ENCODE data around the gene LRMDA. TPM values are rescaled to one million over a fixed set of nuclear protein-coding genes. Genes with fewer than 3 reads are reported as not detected.

Gene LRMDA
- total RNA-seq, 1 donor from 2014 or later = 5.2 TPM

DNA sequence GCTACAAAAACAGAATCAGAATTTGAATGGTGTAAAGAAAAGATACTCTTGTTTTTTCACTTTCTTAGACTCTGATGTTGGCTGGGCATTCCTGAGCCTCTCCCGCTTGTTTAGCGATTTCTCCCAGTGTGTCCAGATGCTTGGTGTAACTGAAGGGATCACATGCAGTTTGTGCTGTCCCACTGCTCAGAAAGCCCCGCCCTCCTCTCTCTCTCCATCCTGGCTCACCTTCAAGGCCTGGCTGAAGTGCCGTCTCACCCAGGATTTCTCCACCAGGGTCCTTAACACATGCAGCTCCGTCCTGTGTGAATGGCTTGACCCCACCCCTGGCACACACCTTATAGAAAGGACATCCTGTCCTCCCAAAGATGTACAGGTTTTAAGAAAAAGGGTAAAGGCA, 437.1 kb downstream of the LRMDA start:
- H3K4me2 ChIP-seq = no peak overlapping the region
- TF ChIP-seq EZH2phosphoT487 (IDR thresholded peaks at IDR 0.05) (no peak), EZH2 (IDR thresholded peaks at IDR 0.05) (no peak)
- TF ChIP-seq, protein P1, sequence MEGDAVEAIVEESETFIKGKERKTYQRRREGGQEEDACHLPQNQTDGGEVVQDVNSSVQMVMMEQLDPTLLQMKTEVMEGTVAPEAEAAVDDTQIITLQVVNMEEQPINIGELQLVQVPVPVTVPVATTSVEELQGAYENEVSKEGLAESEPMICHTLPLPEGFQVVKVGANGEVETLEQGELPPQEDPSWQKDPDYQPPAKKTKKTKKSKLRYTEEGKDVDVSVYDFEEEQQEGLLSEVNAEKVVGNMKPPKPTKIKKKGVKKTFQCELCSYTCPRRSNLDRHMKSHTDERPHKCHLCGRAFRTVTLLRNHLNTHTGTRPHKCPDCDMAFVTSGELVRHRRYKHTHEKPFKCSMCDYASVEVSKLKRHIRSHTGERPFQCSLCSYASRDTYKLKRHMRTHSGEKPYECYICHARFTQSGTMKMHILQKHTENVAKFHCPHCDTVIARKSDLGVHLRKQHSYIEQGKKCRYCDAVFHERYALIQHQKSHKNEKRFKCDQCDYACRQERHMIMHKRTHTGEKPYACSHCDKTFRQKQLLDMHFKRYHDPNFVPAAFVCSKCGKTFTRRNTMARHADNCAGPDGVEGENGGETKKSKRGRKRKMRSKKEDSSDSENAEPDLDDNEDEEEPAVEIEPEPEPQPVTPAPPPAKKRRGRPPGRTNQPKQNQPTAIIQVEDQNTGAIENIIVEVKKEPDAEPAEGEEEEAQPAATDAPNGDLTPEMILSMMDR (IDR thresholded peaks at IDR 0.05) = no peak
- H3K27me3 ChIP-seq = no peaks in the 10 kb centered on the region
- H3F3A ChIP-seq (ENCODE audit: low read depth) = no peaks in the 10 kb centered on the region
- no peak overlapping the region for H3K4me3 ChIP-seq
- Mint-ChIP-seq H3K9me3 (no peaks in the 10 kb centered on the region), H3K36me3 (no peaks in the 10 kb centered on the region), H3K4me3 (no peak overlapping the region), H3K27me3 (ENCODE audit: insufficient read depth, low read depth) (no peaks in the 10 kb centered on the region), H3K4me1 (peaks cover 6% of the 10 kb centered on the region), H3K27ac (no peak overlapping the region)
- no peak overlapping the region for H3K9ac ChIP-seq
- no peak overlapping the region for H3K27ac ChIP-seq
- DNase-seq (ENCODE audit: low spot score) = no peak
- H4K20me1 ChIP-seq (ENCODE audit: low read depth) = no peaks in the 10 kb centered on the region
- H2AFZ ChIP-seq (replicated peaks) = no peak overlapping the region
- no peaks in the 10 kb centered on the region for H3K79me2 ChIP-seq (ENCODE audit: low read depth)
- H3K36me3 ChIP-seq = no peaks in the 10 kb centered on the region
- no peaks in the 10 kb centered on the region for H3K4me1 ChIP-seq
- H3K9me3 ChIP-seq (ENCODE audit: low read depth) = no peaks in the 10 kb centered on the region

DNA sequence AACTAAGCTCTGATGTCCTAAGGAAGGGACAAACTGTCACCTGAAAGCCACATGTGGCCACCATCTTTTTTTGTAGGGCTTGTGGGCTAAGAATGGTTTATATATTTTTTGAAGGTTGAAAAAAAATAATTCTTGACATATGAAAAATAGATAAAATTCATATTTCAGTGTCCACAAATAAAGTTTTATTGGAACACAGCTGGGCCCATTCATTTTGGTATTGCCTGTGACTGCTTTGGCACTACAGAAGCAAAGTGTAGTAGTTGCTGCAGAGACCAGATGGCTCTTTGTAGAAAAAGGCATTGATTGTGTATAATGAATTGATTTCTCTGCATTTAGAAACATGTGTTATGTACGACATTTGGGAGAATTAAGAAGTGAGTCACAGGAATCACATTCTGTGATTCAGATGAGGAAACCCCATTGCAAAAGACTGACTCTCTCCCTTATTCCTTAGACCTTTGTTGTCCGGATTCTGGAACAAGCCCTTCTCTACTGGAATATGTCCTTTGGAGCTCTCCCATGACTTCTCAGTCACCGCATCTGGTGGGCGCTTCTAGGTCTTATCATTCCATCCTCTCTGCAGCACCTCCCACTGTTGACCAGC, 438.7 kb downstream of the LRMDA start:
- Histone ChIP-seq H3K4me2 (no peak overlapping the region), H2AFZ (replicated peaks) (no peak overlapping the region), H3K9ac (no peak overlapping the region), H3K27ac (no peak overlapping the region), H3K27me3 (no peaks in the 10 kb centered on the region), H4K20me1 (ENCODE audit: low read depth) (no peaks in the 10 kb centered on the region), H3F3A (ENCODE audit: low read depth) (no peaks in the 10 kb centered on the region), H3K79me2 (ENCODE audit: low read depth) (no peaks in the 10 kb centered on the region), H3K9me3 (ENCODE audit: low read depth) (no peaks in the 10 kb centered on the region), H3K4me3 (no peak overlapping the region), H3K4me1 (no peaks in the 10 kb centered on the region), H3K36me3 (no peaks in the 10 kb centered on the region)
- no peak for TF ChIP-seq EZH2phosphoT487 (IDR thresholded peaks at IDR 0.05)
- TF ChIP-seq, protein P1 (IDR thresholded peaks at IDR 0.05) = no peak
- no peak for TF ChIP-seq EZH2 (IDR thresholded peaks at IDR 0.05)
- Mint-ChIP-seq H3K27me3 (ENCODE audit: insufficient read depth, low read depth) (no peaks in the 10 kb centered on the region), H3K4me1 (peaks cover 6% of the 10 kb centered on the region), H3K9me3 (no peaks in the 10 kb centered on the region), H3K4me3 (no peak overlapping the region), H3K27ac (no peak overlapping the region), H3K36me3 (no peaks in the 10 kb centered on the region)
- no peak for DNase-seq (ENCODE audit: low spot score)

DNA sequence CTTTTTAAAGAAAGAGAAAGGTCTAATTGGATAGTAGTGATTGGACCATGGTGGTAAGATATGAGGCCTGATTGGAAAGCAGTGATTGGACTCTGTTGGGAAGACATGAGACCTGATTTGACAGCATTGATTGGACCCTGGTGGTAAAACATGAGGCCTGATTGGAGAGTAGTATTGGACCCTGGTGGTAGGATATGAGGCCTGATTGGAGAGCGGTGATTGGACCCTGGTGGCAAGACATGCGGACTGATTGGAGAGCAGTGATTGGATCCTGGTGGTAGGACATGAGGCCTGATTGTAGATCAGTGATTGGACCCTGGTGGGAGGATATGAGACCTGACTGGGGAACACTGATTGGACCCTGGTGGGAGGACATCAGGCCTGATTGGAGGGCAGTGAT, 444.3 kb downstream of the LRMDA start:
- no peak overlapping the region for H3K4me2 ChIP-seq
- no peaks in the 10 kb centered on the region for H3K9me3 ChIP-seq (ENCODE audit: low read depth)
- Mint-ChIP-seq H3K4me3 (no peak overlapping the region), H3K9me3 (no peaks in the 10 kb centered on the region), H3K27me3 (ENCODE audit: insufficient read depth, low read depth) (peaks cover 4% of the 10 kb centered on the region), H3K4me1 (peaks cover 16% of the 10 kb centered on the region), H3K27ac (no peak overlapping the region), H3K36me3 (no peaks in the 10 kb centered on the region)
- H3K4me1 ChIP-seq = no peaks in the 10 kb centered on the region
- no peak for TF ChIP-seq EZH2phosphoT487 (IDR thresholded peaks at IDR 0.05)
- no peak for TF ChIP-seq EZH2 (IDR thresholded peaks at IDR 0.05)
- TF ChIP-seq, protein P1 (IDR thresholded peaks at IDR 0.05) = no peak
- no peaks in the 10 kb centered on the region for H3K27me3 ChIP-seq
- H3K79me2 ChIP-seq (ENCODE audit: low read depth) = no peaks in the 10 kb centered on the region
- no peak overlapping the region for H2AFZ ChIP-seq (replicated peaks)
- no peaks in the 10 kb centered on the region for H3F3A ChIP-seq (ENCODE audit: low read depth)
- H3K27ac ChIP-seq = no peak overlapping the region
- no peak overlapping the region for H3K9ac ChIP-seq
- no peaks in the 10 kb centered on the region for H3K36me3 ChIP-seq
- no peaks in the 10 kb centered on the region for H4K20me1 ChIP-seq (ENCODE audit: low read depth)
- no peak for DNase-seq (ENCODE audit: low spot score)
- no peak overlapping the region for H3K4me3 ChIP-seq

Measured in neural progenitor cell (in vitro differentiated cells).